A549 (cell line): Measurements from ENCODE around the gene GLIPR2. TPM values are rescaled to one million over a fixed set of nuclear protein-coding genes. Genes with fewer than 3 reads are reported as not detected.
A peak's percentile ranks its signal among the peaks of the same experiment; 100 is the strongest.

Experiments
- ATAC-seq, 2 experiments: fragments of 200-7000 bp in 1 of 2; fragments of >200 bp in 1 of 2; cut with Nextera tagmentation in 1 of 2; cut with Tn5 transposase in 1 of 2; 3 replicates each; pipeline versions ENCODE4 v1.8.0 to v1.9.1; 2018 to 2020; ENCODE audit warnings: mild to moderate bottlenecking in 1 of 2, moderate library complexity in 1 of 2
- CTCF ChIA-PET: fragments of 300-600 bp; sonication (Branson Sonifier 250); formaldehyde crosslinking; extraction: SDS; loops from one replicate; lab custom pipeline; 2021; ENCODE audit warnings: antibody characterized with exemption, inconsistent platforms; lab: Yijun Ruan, JAX
- POLR2A ChIA-PET: fragments of 350-600 bp; formaldehyde crosslinking; extraction: SDS; loops from one replicate; lab custom pipeline; 2021; ENCODE audit warnings: antibody characterized with exemption, inconsistent platforms; lab: Yijun Ruan, JAX
- DNase-seq, 2 experiments: peaks; one replicate each; pipeline versions ENCODE4 v3.0.0 to v3.0.0-alpha.2; 2011 to 2016; ENCODE audit warnings: low read depth in 1 of 2, low spot score in 1 of 2
- FAIRE-seq: peaks from 2 replicates; lab custom pipeline; 2011; peaks lifted over from hg19 to GRCh38; lab: Jason Lieb, UNC
- H3K27ac ChIP-seq, 2 experiments: fragments of >200 bp; sonication (Bioruptor Twin); formaldehyde crosslinking; 3 replicates each; pipeline ENCODE4 v1.5.1; 2016 to 2017
- H3K4me1 ChIP-seq: fragments of >200 bp; sonication (Bioruptor Twin); formaldehyde crosslinking; 3 replicates; pipeline ENCODE4 v1.6.1; 2016
- H3K4me2 ChIP-seq: fragments of >200 bp; sonication (Bioruptor Twin); formaldehyde crosslinking; 3 replicates; pipeline ENCODE4 v1.6.1; 2016
- H3K4me3 ChIP-seq: fragments of >200 bp; sonication (Bioruptor Twin); formaldehyde crosslinking; 3 replicates; pipeline ENCODE4 v1.5.1; 2016
- H3K9me3 ChIP-seq: fragments of >200 bp; sonication (Bioruptor Twin); formaldehyde crosslinking; 3 replicates; pipeline ENCODE4 v1.6.1; 2016
- CBX8 ChIP-seq: fragments of 200-600 bp; sonication (generic); IDR thresholded peaks from 2 replicates; pipeline ENCODE4 v1.6.1; 2016
- CEBPB ChIP-seq, 2 experiments: fragments of >200 bp in 1 of 2; sonication (Bioruptor Twin) in 1 of 2; formaldehyde crosslinking in 1 of 2; IDR thresholded peaks; 2 replicates each; pipeline ENCODE4 v1.6.1; 2012 to 2016
- CHD4 ChIP-seq: fragments of 200-600 bp; sonication (generic); IDR thresholded peaks from 2 replicates; pipeline ENCODE4 v1.6.1; 2016; ENCODE audit warnings: antibody characterized with exemption, mild to moderate bottlenecking, borderline replicate concordance
- CTCF ChIP-seq: fragments of >200 bp; sonication (Bioruptor Twin); formaldehyde crosslinking; IDR thresholded peaks from 3 replicates; pipeline ENCODE4 v1.5.1; 2016
- ESRRA ChIP-seq: fragments of 150-350 bp; IDR thresholded peaks from 2 replicates; pipeline ENCODE4 v1.6.1; 2014; ENCODE audit warnings: mild to moderate bottlenecking, low read length, borderline replicate concordance
- FOSL2 ChIP-seq, 2 experiments: fragments of 450-650 bp in 1 of 2; fragments of >200 bp in 1 of 2; sonication (Bioruptor Twin) in 1 of 2; formaldehyde crosslinking; IDR thresholded peaks; 2 replicates each; pipeline versions ENCODE4 v1.5.0 to v1.6.1; 2016 to 2020; ENCODE audit warnings: mild to moderate bottlenecking in 1 of 2, moderate library complexity in 1 of 2
- HDAC2 ChIP-seq: fragments of 200-600 bp; sonication (generic); IDR thresholded peaks from 2 replicates; pipeline ENCODE4 v1.6.1; 2016
- HEYL ChIP-seq: fragments of 250-450 bp; sonication (Bioruptor Pico); IDR thresholded peaks from 2 replicates; pipeline ENCODE4 v1.8.0; 2021; ENCODE audit warnings: mild to moderate bottlenecking, moderate library complexity
- HMGXB4 ChIP-seq: fragments of 250-450 bp; sonication (Bioruptor Pico); IDR thresholded peaks from 2 replicates; pipeline ENCODE4 v1.5.0; 2021; ENCODE audit warnings: mild to moderate bottlenecking, moderate library complexity, borderline replicate concordance
- HOXA7 ChIP-seq: fragments of 250-450 bp; sonication (Bioruptor Pico); IDR thresholded peaks from 2 replicates; pipeline ENCODE4 v1.5.0; 2020; ENCODE audit warnings: mild to moderate bottlenecking, moderate library complexity
- JUN ChIP-seq, 2 experiments: fragments of >200 bp; sonication (Bioruptor Twin); formaldehyde crosslinking; IDR thresholded peaks; 2 replicates in 1 of 2; 3 replicates in 1 of 2; pipeline ENCODE4 v1.6.1; 2016 to 2017
- KDM5A ChIP-seq: fragments of 200-600 bp; sonication (generic); IDR thresholded peaks from 2 replicates; pipeline ENCODE4 v1.6.1; 2016; ENCODE audit warnings: antibody characterized with exemption, mild to moderate bottlenecking
- MAFK ChIP-seq: fragments of 450-650 bp; IDR thresholded peaks from 2 replicates; pipeline ENCODE4 v1.6.1; 2014; ENCODE audit not compliant: partially characterized antibody
- MAX ChIP-seq: IDR thresholded peaks from 2 replicates; pipeline ENCODE4 v1.6.1; 2012
- NFE2L2 ChIP-seq: fragments of 150-350 bp; conservative IDR thresholded peaks from 2 replicates; pipeline ENCODE4 v1.6.1; 2014; ENCODE audit warnings: low read length
- NPAS2 ChIP-seq: fragments of 250-450 bp; sonication (Bioruptor Pico); IDR thresholded peaks from 2 replicates; pipeline ENCODE4 v1.8.0; 2022; ENCODE audit warnings: mild to moderate bottlenecking, moderate library complexity, borderline replicate concordance
- PBX3 ChIP-seq: IDR thresholded peaks from 2 replicates; pipeline ENCODE4 v1.6.1; 2012
- POLR2AphosphoS2 ChIP-seq: conservative IDR thresholded peaks from 2 replicates; pipeline ENCODE4 v1.6.1; 2012; ENCODE audit warnings: low read length, improper control_type of control experiment, inconsistent platforms
- RAD21 ChIP-seq, 2 experiments: fragments of >200 bp in 1 of 2; sonication (Bioruptor Twin) in 1 of 2; formaldehyde crosslinking in 1 of 2; IDR thresholded peaks in 1 of 2; conservative IDR thresholded peaks in 1 of 2; 2 replicates in 1 of 2; 3 replicates in 1 of 2; pipeline ENCODE4 v1.6.1; 2012 to 2018; ENCODE audit warnings: inconsistent platforms in 1 of 2
- RFX5 ChIP-seq: fragments of 450-650 bp; IDR thresholded peaks from 2 replicates; pipeline ENCODE4 v1.7.1; 2014; ENCODE audit warnings: antibody characterized with exemption, mild to moderate bottlenecking, moderate library complexity
- SMC3 ChIP-seq: fragments of >200 bp; sonication (Bioruptor Twin); formaldehyde crosslinking; IDR thresholded peaks from 3 replicates; pipeline ENCODE4 v1.6.1; 2018; ENCODE audit warnings: inconsistent platforms
- SREBF2 ChIP-seq: fragments of 450-650 bp; IDR thresholded peaks from 2 replicates; pipeline ENCODE4 v1.6.1; 2014; ENCODE audit warnings: mild to moderate bottlenecking, moderate library complexity
- TFCP2L1 ChIP-seq: fragments of 250-450 bp; sonication (Bioruptor Pico); IDR thresholded peaks from 2 replicates; pipeline ENCODE4 v1.5.0; 2021; ENCODE audit warnings: mild to moderate bottlenecking
- ZFP36 ChIP-seq: fragments of 450-650 bp; IDR thresholded peaks from 2 replicates; pipeline ENCODE4 v1.6.1; 2014; ENCODE audit warnings: borderline replicate concordance; ENCODE audit not compliant: partially characterized antibody
- WGBS: methylation state at CpG from one replicate; pipeline ENCODE4 v1.1.6; 2017; ENCODE audit errors: missing lambda C conversion rate; 5-methylcytosine and 5-hydroxymethylcytosine counted together
- polyA plus RNA-seq, 4 experiments: library from polyadenylated mRNA; depleted of rRNA in 3 of 4; stranded (reverse); fragments of >200 nt; fragmentation: RNase III in 1 of 4; extraction: RNeasy Plus Mini Kit Qiagen cat#74134 plus additional on column Dnase treatment in 1 of 4; gene quantifications; 2 replicates in 3 of 4; 3 replicates in 1 of 4; pipeline ENCODE4 v1.2.3, GENCODE V29; 2011 to 2017

GLIPR2 gene
- polyA plus RNA-seq, 2 of the 4 experiments (the other 2 are of a cell fraction), result 9.0 to 16.0 TPM

DNA sequence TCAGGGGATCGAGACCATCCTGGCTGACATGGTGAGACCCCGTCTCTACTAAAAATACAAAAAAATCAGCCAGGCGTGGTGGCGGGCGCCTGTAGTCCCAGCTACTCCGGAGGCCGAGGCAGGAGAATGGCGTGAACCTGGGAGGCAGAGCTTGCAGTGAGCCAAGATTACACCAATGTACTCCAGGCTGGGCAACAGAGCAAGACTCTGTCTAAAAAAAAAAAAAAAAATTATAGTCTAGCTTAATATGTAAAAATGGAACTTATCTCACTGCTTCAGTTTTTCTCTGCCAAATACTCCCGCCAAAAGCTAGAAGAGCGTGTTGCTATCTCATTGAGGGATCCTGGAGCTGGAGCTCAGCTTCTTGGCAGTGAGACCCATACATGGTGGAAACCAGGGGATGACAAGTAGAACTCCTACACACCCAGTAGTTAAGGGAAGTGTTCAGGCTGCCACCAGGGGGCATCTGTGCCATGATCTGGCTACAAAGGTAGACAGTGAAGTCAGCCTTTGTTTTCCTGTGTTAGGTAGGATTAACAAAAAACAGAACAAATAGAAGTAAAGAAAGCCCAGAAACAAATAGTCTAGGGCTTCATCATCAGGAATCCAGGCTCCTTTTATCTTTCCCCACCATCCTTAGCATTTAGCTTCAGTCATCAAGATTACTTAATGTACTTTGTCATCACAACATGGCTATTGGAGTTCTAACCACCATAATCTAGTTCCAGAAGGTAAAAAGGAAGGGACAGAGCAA is 33.6 kb upstream of the GLIPR2 start:
- peak overlapping the region; percentile 26 to 77 for H3K27ac ChIP-seq
- peaks cover 26% of the 10 kb centered on the region for H3K4me1 ChIP-seq
- H3K4me3 ChIP-seq, result no peak overlapping the region
- peak overlapping the region; percentile 17; the same call in 1 of the 3 replicates for H3K4me2 ChIP-seq
- ChIA-PET CTCF (interaction anchor here (0.7 to 22.4 kb wide), 30 partner anchors 11 to 1537 kb away, joined by 3 to 321 read pairs (median 5); partner anchors contain the start of genes CCIN, CLTA, GLIPR2 and RECK), POLR2A (interaction anchor here (0.7 to 3.5 kb wide), 8 partner anchors 34 to 155 kb away, joined by 3 to 21 read pairs (median 4); partner anchors contain the start of genes CLTA, GLIPR2 and GNE)
- ATAC-seq, result peak; percentile 90 to 91
- TF ChIP-seq POLR2AphosphoS2, result no peak
- peak; percentile 76 for TF ChIP-seq SMC3
- no peak for TF ChIP-seq CHD4
- peak; percentile 64 to 84; a peak in 4 of 5 replicates for TF ChIP-seq RAD21 (conservative IDR thresholded peaks at IDR 0.05 in 1 of 2, IDR thresholded peaks at IDR 0.05 in 1 of 2)
- no peak; the same call in 1 of the 2 replicates for TF ChIP-seq FOSL2 (IDR thresholded peaks at IDR 0.05)
- TF ChIP-seq FOSL2 (CRISPR knock-in tag; IDR thresholded peaks at IDR 0.05), result peak; percentile 21; the same call in 1 of the 2 replicates
- no peak for TF ChIP-seq NFE2L2
- TF ChIP-seq MAFK, result peak; percentile 44
- TF ChIP-seq HOXA7 (CRISPR knock-in tag), result no peak
- TF ChIP-seq CTCF, result peak; percentile 71
- TF ChIP-seq TFCP2L1, result no peak
- peak; percentile 74 to 86 for DNase-seq
- FAIRE-seq, result peak; percentile 80
- no peaks in the 10 kb centered on the region for H3K9me3 ChIP-seq
- WGBS, result 53% methylated on average over 10 of the region's 10 CpGs

DNA sequence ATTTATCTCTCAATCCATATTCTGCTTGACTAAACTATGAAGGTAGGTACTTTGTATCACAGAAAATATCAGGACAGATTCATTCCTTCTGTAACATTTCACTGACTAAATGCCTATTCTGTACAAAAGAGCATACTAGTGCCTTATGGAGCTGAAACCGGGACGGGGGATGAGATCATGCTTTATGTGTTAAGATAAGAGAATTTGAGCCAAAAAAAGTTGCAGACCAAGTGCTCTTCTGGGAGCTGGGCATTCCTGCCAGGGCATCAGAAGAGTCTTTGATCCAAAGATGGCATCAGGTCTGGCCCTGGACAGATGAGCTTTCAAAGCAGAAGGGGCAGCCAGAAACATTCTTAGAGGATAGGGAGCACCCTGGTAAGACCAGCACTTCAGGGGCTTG is 27.5 kb upstream of the GLIPR2 start:
- WGBS, result 97% methylated on average over 2 of the region's 2 CpGs
- no peak overlapping the region for H3K4me2 ChIP-seq
- ChIA-PET CTCF (interaction anchor here (1.0 to 22.4 kb wide), 6 partner anchors 53 to 206 kb away, joined by 4 to 321 read pairs (median 6); partner anchors contain the start of gene CCIN), POLR2A (no interaction called here)
- no peaks in the 10 kb centered on the region for H3K9me3 ChIP-seq
- H3K4me3 ChIP-seq, result no peak overlapping the region
- TF ChIP-seq HDAC2, result no peak
- no peak for TF ChIP-seq MAFK
- TF ChIP-seq FOSL2 (IDR thresholded peaks at IDR 0.05), result no peak
- no peak for TF ChIP-seq FOSL2 (CRISPR knock-in tag; IDR thresholded peaks at IDR 0.05)
- TF ChIP-seq KDM5A, result no peak
- TF ChIP-seq HEYL (CRISPR knock-in tag), result no peak
- TF ChIP-seq NFE2L2, result no peak
- TF ChIP-seq SMC3, result no peak
- TF ChIP-seq CBX8, result no peak
- TF ChIP-seq NPAS2, result no peak
- TF ChIP-seq ZFP36, result no peak
- TF ChIP-seq JUN (IDR thresholded peaks at IDR 0.05), result no peak
- TF ChIP-seq CHD4, result no peak
- no peak for TF ChIP-seq SREBF2
- TF ChIP-seq MAX, result no peak
- no peak for TF ChIP-seq ESRRA
- TF ChIP-seq RFX5, result no peak
- no peak for TF ChIP-seq PBX3
- TF ChIP-seq HMGXB4 (CRISPR knock-in tag), result no peak
- no peak for TF ChIP-seq POLR2AphosphoS2
- no peak for TF ChIP-seq CEBPB (IDR thresholded peaks at IDR 0.05)
- no peak overlapping the region for H3K27ac ChIP-seq
- FAIRE-seq (no peak), DNase-seq (no peak), ATAC-seq (no peak)
- no peaks in the 10 kb centered on the region for H3K4me1 ChIP-seq
